Ureter (tissue), 1 donor: Measurements from ENCODE around the gene CPED1. TPM values are rescaled to one million over a fixed set of nuclear protein-coding genes. Genes with fewer than 3 reads are reported as not detected.
"Not testable (repeated sequence)": the region's sequence is repeated elsewhere in the genome, so short reads cannot be mapped to it uniquely, and the experiment has no call there.

Experiments
- DNase-seq: peaks from one replicate; pipeline ENCODE4 v3.0.0-alpha.2; 2020; ENCODE audit warnings: low spot score
- total RNA-seq: library from RNA; stranded (reverse); gene quantifications from one replicate; pipeline ENCODE4 v1.2.4, GENCODE V29; 2023
- donor health status: DM: yes; HTN: yes; CAD: no.

Gene CPED1
- total RNA-seq, 1 donor from 2014 or later: 61.4 TPM

- no peak for DNase-seq
These were observed 81.0 kb downstream of the CPED1 start for GRCh38 chr7:121069346-121070100.

GRCh38 chr7:121071132-121071531 is 82.6 kb downstream of the CPED1 start:
- no peak for DNase-seq

GRCh38 chr7:121071662-121072061 is 83.2 kb downstream of the CPED1 start:
- DNase-seq: no peak

- DNase-seq: no peak
These were observed 84.3 kb downstream of the CPED1 start for GRCh38 chr7:121072826-121073225.

- DNase-seq: no peak
These were observed 85.1 kb downstream of the CPED1 start for GRCh38 chr7:121073463-121074099.

GRCh38 chr7:121075424-121075841 is 86.9 kb downstream of the CPED1 start:
- not testable (repeated sequence) for DNase-seq

GRCh38 chr7:121075952-121076349 is 87.4 kb downstream of the CPED1 start:
- DNase-seq: no peak

GRCh38 chr7:121076350-121077164 is 88.0 kb downstream of the CPED1 start:
- DNase-seq: no peak

- no peak for DNase-seq
These were observed 88.7 kb downstream of the CPED1 start for GRCh38 chr7:121077165-121077630.

GRCh38 chr7:121078701-121079227 is 90.3 kb downstream of the CPED1 start:
- DNase-seq: no peak

GRCh38 chr7:121079425-121080169 is 91.1 kb downstream of the CPED1 start:
- no peak for DNase-seq

- DNase-seq: no peak
These were observed 91.9 kb downstream of the CPED1 start for GRCh38 chr7:121080257-121080912.

- DNase-seq: no peak
These were observed 92.4 kb downstream of the CPED1 start for GRCh38 chr7:121080913-121081326.

GRCh38 chr7:121081327-121081936 is 92.9 kb downstream of the CPED1 start:
- DNase-seq: no peak

GRCh38 chr7:121082400-121083101 is 94.0 kb downstream of the CPED1 start:
- DNase-seq: no peak

- no peak for DNase-seq
These were observed 94.8 kb downstream of the CPED1 start for GRCh38 chr7:121083138-121083789.

- no peak for DNase-seq
These were observed 95.3 kb downstream of the CPED1 start for GRCh38 chr7:121083790-121084251.

- no peak for DNase-seq
These were observed 95.7 kb downstream of the CPED1 start for GRCh38 chr7:121084256-121084655.

GRCh38 chr7:121084748-121085336 is 96.3 kb downstream of the CPED1 start:
- DNase-seq: no peak
